A549 (cell line): Measurements from ENCODE around the gene COX19.

ENCODE experiments used
- CTCF ChIP-seq: fragments of >200 bp; sonication (Bioruptor Twin); formaldehyde crosslinking; IDR thresholded peaks from 3 replicates; pipeline ENCODE4 v1.5.1; 2016
- POLR2A ChIP-seq: IDR thresholded peaks from 2 replicates; pipeline ENCODE4 v1.6.1; 2012; ENCODE audit warnings: mild to moderate bottlenecking, low read length
- RFX5 ChIP-seq: fragments of 450-650 bp; IDR thresholded peaks from 2 replicates; pipeline ENCODE4 v1.7.1; 2014; ENCODE audit warnings: antibody characterized with exemption, mild to moderate bottlenecking, moderate library complexity

GRCh38 chr7:961546-962400, 13.6 kb downstream of the COX19 start:
- no peak for TF ChIP-seq POLR2A
- no peak for TF ChIP-seq CTCF
- no peak for TF ChIP-seq RFX5
